GM12875 (cell line): Measurements from ENCODE around the gene SCGB2B2.

Experiments used
- H3K4me3 ChIP-seq: one replicate; pipeline ENCODE4 v1.5.1; 2011; ENCODE audit warnings: low read depth, low read length, control low read depth
- CTCF ChIP-seq: IDR thresholded peaks from 2 replicates; pipeline ENCODE4 v1.5.1; 2011; ENCODE audit warnings: low read depth, mild to moderate bottlenecking, control low read depth, inconsistent platforms, low read length, moderate library complexity, borderline replicate concordance; ENCODE audit not compliant: insufficient read depth

Gene SCGB2B2

GRCh38 chr19:34676697-34677385 lies at the start of gene SCGB2B2:
Gene SCGB2B2, minus strand, starts transcription at chr19:34677159. Its CDS starts 82,596 bp downstream, at chr19:34594563.
- peak within 1 kb of the TSS; percentile 89 for H3K4me3 ChIP-seq
- TF ChIP-seq CTCF: peak; percentile 20; the same call in 1 of the 2 replicates

- TF ChIP-seq CTCF: no peak
- H3K4me3 ChIP-seq: no peak overlapping the region
Measured at GRCh38 chr19:34725400-34725799, 48.4 kb upstream of the SCGB2B2 start.

GRCh38 chr19:34722353-34722752 lies 45.4 kb upstream of the SCGB2B2 start:
- no peak overlapping the region for H3K4me3 ChIP-seq

GRCh38 chr19:34715357-34715756 lies 38.4 kb upstream of the SCGB2B2 start:
- no peak overlapping the region for H3K4me3 ChIP-seq
- TF ChIP-seq CTCF: no peak

More at GRCh38 chr19:34722353-34722752, 45.4 kb upstream of the SCGB2B2 start:
- no peak for TF ChIP-seq CTCF

- TF ChIP-seq CTCF: no peak
- H3K4me3 ChIP-seq: no peak overlapping the region
Measured at GRCh38 chr19:34713262-34713637, 36.3 kb upstream of the SCGB2B2 start.

- H3K4me3 ChIP-seq: no peak overlapping the region
Measured at GRCh38 chr19:34712395-34713261, 35.7 kb upstream of the SCGB2B2 start.

More at GRCh38 chr19:34712395-34713261, 35.7 kb upstream of the SCGB2B2 start:
- TF ChIP-seq CTCF: peak; percentile 29; the same call in 1 of the 2 replicates
